Forelimb muscle (tissue), 1 donor: ENCODE results near the gene CLIC3. TPM values are rescaled to one million over a fixed set of nuclear protein-coding genes. Genes with fewer than 3 reads are reported as not detected.
"Not testable (repeated sequence)": the region's sequence is repeated elsewhere in the genome, so short reads cannot be mapped to it uniquely, and the experiment has no call there.

ENCODE experiments used
- DNase-seq: peaks from one replicate; pipeline ENCODE4 v3.0.0-alpha.2; 2013; ENCODE audit warnings: low read depth
- polyA plus RNA-seq: library from polyadenylated mRNA; unstranded; fragments of 120-200 nt; gene quantifications from one replicate; pipeline ENCODE4 v1.2.1, GENCODE V29; 2013; ENCODE audit not compliant: insufficient read length

CLIC3 gene
- polyA plus RNA-seq, 1 donor = 0.42 TPM

DNA sequence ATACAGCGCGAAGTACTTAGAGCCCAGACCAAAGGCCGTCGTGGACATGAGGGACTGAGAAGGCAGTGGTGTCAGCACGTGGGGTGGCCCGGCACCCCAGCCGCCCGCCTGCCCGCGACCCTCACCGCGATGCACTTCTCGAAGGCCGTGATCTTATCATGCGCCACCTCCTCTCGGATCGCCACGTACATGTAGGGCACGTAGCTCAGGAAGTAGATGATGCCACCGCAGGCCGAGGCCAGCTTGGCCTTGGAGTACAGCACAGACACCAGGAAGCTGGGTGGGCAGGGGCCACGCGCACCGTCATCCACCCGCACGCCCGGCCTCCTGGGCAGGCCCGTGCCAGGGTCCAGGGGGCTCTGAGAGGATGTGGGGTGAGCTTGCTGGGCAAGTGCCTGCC lies 20.7 kb upstream of the CLIC3 start:
- no peak for DNase-seq

DNA sequence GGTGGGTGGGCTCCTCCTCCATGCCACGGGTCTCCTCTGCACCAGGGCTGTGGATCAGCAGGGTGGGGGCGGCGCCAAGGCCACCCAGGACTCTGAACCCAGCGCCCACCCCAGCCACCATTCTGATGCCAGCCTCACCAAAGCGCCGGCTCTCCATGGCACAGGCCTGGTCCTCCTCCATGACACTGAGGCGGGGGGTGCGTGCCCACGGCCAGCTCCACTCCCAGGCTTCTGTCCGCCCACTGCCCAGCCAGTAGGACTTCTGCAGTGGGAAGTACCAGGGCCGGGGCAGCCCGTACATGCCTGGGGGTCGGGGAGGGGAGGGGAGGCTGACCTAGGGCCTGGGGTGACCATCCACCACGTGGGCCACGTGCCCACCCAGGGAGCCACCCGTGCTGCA lies 20.1 kb upstream of the CLIC3 start:
- no peak for DNase-seq

- no peak for DNase-seq
Measured at GRCh38 chr9:137015976-137016375, 19.6 kb upstream of the CLIC3 start.

- no peak for DNase-seq
Measured at GRCh38 chr9:137015540-137015930, 19.2 kb upstream of the CLIC3 start.

DNA sequence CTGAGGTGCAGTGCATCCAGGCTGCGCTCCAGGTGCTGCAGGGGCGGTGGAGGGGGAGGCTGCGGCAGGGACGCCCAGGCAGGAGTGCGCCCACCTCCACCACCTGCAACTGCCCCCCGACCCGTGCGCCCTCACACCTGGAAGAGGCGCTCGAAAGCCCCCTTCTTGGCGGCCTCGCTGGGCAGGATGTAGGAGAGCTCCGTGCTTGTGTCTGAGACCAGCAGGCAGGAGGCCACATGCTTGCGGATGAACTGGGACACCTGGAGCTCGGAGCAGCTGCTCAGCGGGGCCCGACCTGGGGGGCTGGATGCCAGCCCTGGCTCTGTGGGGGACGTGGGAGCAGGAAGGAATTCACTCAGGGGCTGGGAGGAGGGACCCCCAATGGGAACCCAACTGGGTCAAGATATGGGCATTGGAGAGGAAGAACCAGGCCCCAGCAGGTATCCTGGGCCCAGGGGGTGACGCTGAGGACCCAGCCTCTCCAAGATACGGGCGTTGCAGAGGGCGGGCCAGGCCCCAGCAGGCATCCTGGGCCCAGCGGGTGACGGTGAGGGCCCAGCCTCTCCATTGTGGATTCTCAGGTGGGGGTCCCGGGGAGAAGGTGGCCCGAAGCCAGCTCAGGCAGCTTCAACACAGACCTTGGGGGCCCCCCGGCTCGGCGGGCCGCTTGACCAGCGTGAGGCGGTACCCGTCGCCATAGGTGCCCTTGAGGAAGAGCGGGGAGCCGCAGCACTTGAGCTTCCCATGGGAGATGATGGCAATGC lies 18.6 kb upstream of the CLIC3 start:
- no peak for DNase-seq

DNA sequence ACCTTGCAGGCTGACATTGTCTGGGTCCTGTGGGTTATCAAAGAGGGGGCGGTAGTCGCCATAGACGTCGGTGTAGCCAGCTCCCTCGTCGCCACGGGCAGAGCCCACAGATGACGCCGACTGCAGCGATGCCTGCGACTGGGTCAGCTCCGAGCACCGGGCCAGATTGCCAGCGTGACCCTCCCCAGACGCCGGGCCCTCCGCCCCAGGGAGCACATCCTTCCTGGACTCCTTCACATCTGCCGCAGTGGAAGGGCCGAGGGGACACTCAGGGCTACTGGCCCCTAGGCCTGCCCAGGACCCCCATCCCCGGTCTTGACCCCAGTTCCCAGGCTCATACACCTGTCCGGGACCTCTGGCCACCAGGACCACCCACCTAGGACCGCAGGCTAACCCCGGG lies 17.8 kb upstream of the CLIC3 start:
- DNase-seq = no peak

GRCh38 chr9:137013571-137013940 lies 17.2 kb upstream of the CLIC3 start:
- DNase-seq = no peak

GRCh38 chr9:137012694-137013570 lies 16.6 kb upstream of the CLIC3 start:
- DNase-seq = no peak

GRCh38 chr9:137011907-137012675 lies 15.7 kb upstream of the CLIC3 start:
- no peak for DNase-seq

- no peak for DNase-seq
Measured at GRCh38 chr9:137011156-137011555, 14.8 kb upstream of the CLIC3 start.

DNA sequence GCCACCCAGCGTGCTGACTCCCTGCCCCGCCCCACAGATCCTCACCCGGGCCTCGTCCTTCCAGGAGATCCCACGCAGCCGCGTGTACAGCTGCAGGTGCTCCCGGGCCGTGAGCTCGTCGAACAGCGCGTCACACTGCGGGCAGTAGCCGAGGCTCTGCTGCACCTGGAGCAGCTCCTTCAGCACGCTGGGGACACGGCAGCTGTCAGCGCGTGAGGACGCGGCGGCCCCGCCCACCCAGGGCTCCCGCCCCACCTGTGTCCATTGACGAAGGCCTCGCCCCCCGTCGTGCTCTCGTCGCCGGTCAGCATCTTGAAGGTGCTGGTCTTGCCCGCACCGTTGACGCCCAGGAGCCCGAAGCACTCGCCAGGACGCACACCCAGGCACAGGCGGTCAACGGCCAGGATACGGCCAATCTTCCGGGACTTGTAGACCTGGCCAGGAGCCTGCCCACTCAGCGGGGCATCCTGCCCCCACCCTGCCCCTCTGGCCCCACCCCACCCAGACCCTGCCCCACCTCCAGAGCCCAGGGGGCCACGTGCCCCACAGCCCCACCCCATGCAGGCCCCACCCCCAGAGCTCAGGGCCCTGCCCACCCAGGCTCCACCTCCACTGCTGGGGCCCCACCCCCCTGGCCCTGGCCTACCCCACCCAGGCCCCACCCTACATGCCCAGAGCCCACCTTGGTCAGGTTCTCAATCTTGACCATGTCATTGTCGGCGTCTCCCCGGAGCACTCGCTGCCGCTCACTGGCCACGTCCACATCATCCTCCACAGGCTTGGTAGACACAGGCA lies 13.8 kb upstream of the CLIC3 start:
- DNase-seq = no peak

DNA sequence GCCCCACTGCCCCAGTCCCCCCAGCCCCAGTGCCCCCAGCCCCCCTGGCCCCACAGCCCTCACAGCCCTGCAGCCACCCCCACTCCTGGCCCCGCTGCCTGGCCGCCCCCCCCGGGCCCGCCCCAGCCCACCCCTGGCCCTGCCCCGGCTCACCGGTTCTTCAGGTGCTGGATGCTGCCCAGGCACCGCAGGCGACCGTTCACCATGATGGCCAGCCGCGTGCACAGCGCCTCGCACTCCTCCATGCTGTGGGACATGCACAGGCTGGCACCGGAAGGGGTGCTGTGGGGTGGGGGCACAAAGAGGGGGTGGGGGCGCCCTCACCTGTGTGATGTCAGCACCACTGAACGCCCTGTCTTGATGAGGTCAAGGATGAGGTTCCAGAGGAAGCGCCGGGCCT lies 12.8 kb upstream of the CLIC3 start:
- DNase-seq = no peak

DNA sequence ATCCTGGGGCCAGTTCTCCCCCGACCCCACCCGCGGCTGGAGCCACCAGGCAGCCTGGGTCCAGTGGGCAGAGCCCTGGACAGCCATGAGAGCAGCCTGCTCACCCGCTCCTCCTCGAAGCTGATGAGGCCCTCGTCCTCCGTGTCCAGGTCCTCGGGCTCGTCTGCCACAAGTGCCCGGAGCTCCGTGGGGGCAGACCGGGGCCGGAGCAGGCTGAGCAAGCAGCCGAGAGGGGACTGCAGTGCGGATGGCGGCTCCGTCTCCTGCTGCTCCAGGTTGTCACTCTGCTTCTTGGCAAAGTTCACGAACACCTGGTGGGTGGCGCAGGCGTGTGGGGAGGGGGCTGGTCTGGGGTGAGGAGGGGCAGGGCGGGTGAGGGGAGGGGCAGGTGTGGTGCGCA lies 11.9 kb upstream of the CLIC3 start:
- no peak for DNase-seq

DNA sequence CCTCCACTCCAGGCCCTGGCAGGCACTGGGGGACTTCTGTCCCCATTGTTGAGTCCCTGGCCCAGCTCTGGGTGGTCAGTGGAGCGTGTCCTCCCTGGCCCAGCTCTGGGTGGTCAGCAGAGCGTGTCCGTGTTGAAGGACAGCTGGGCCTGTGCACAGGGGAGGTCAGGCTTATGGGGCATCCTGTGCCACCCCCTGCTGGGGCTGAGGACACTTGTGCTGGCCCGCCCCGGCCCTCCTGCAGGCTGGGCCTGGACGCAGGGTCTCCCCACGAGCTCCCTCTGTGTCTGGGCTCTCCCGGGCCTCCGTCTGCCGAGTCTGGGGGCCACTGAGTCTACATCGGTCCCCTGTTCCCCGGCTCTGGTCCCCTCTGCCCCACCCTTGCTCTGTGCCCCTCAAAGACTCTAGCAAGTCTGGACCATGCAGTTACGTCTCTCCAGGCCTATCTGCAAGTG lies 11.5 kb upstream of the CLIC3 start:
- DNase-seq = no peak

- DNase-seq = no peak
Measured at GRCh38 chr9:137007108-137007815, 10.9 kb upstream of the CLIC3 start.

- no peak for DNase-seq
Measured at GRCh38 chr9:137006116-137007003, 10.0 kb upstream of the CLIC3 start.

DNA sequence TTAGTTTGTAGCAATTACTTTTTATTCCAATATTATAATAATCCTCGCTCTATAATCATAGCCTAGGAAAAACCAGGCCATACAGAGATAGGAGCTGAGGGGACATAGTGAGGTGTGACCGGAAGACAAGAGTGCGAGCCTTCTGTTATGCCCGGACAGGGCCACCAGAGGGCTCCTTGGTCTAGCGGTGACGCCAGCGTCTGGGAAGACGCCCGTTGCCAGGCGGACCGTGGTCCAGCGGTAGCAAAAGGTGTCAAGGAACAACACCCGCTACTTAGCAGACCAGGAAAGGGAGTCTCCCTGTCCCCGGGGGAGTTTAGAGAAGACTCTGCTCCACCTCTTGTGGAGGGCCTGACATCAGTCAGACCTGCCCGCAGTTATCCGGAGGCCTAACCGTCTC lies 7.9 kb upstream of the CLIC3 start:
- DNase-seq = not testable (repeated sequence)

GRCh38 chr9:137002646-137003041 lies 6.3 kb upstream of the CLIC3 start:
- no peak for DNase-seq

DNA sequence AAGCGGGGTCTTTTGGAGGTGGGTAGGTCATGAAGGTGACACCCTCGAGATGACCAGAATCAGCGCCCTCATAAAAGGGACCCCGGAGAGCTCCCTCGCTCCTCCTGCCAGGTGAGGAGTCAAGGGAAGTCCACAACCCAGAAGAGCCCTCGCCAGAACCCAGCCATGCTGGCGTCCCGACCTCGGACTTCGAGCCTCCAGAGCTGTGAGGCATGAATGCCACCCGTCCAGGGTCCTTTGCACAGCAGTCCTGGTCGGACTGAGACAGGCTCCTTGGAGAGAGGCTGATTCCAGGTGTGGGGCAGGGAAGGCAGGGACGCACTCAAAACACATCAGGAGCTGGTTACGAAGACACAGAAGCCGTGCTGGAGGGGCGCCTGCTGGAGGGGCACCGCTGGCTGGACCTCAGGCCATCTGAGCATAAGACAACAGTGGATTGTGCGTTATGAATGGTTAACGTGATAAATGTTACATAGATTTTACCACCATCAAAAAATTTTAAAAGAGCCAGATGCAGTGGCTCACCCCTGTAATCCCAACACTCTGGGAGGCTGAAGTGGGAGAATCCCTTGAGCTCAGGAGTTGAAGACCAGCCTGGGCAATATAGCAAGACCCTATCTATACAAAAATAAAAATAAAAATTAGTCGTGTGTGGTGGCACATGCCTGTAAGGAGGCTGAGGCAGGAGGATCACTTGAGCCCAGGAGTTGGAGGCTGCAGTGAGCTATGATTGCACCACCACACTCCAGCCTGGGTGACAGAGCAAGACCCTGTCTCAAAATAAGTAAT lies 5.7 kb upstream of the CLIC3 start:
- no peak for DNase-seq
